ENCODE data around the gene GMIP. TPM values are rescaled to one million over a fixed set of nuclear protein-coding genes. Genes with fewer than 3 reads are reported as not detected.

The GMIP gene
- total and polyA plus RNA-seq, 2 of the 4 experiments (the other 2 are of a cell fraction): 4.1 to 11.0 TPM

GRCh38 chr19:19672816-19673215 lies 29.4 kb upstream of the GMIP start:
- Histone ChIP-seq H3K79me1 (ENCODE audit: low read depth in 1 of 2, low read length in 2 of 2) (peaks cover 14 to 20% of the 10 kb centered on the region in 2 experiments; a peak in 3 of 4 replicates), H3K9ac (ENCODE audit: low read depth, low read length) (no peak overlapping the region), H3K4ac (ENCODE audit: low read depth, low read length) (no peak overlapping the region), H2AK5ac (ENCODE audit: low read depth, low read length) (no peak overlapping the region), H4K91ac (ENCODE audit: insufficient read depth, low read depth, low read length) (no peak overlapping the region), H3K9me1 (ENCODE audit: insufficient read depth, low read length) (peaks cover 4% of the 10 kb centered on the region; the same call in 1 of the 2 replicates), H3K27ac (ENCODE audit: insufficient read depth, low read length) (no peak overlapping the region), H2BK20ac (ENCODE audit: low read depth, low read length) (no peak overlapping the region), H3K56ac (ENCODE audit: extremely low read depth, insufficient read depth, low read length) (no peak overlapping the region), H4K20me1 (ENCODE audit: insufficient read depth, low read length) (no peaks in the 10 kb centered on the region), H2AFZ (replicated peaks; ENCODE audit: low read length, poor library complexity) (no peak overlapping the region), H2BK120ac (ENCODE audit: low read depth, low read length) (no peak overlapping the region), H3K14ac (replicated peaks; ENCODE audit: low read depth, low read length) (no peak overlapping the region), H3K4me1 (ENCODE audit: control insufficient read depth, insufficient read depth, low read length) (peaks cover 4% of the 10 kb centered on the region; the same call in 1 of the 2 replicates), H2BK5ac (ENCODE audit: low read depth, low read length, poor library complexity, severe bottlenecking) (no peak overlapping the region), H4K5ac (ENCODE audit: low read depth, low read length) (no peak overlapping the region), H3K9me3 (ENCODE audit: control insufficient read depth, insufficient read depth, low read length) (peaks cover 7% of the 10 kb centered on the region), H2AK9ac (replicated peaks; ENCODE audit: low read depth, low read length, poor library complexity) (no peak overlapping the region), H3K27me3 (ENCODE audit: control insufficient read depth, insufficient read depth, low read length) (no peaks in the 10 kb centered on the region), H3K18ac (ENCODE audit: low read depth, low read length) (no peak overlapping the region), H3K36me3 (ENCODE audit: control insufficient read depth, insufficient read depth, low read length) (peaks cover 11% of the 10 kb centered on the region), H4K8ac (ENCODE audit: low read depth in 2 of 2, low read length in 2 of 2) (no peak overlapping the region), H3K4me2 (ENCODE audit: low read depth, low read length) (no peak overlapping the region), H2BK15ac (ENCODE audit: low read depth, low read length) (no peak overlapping the region), H3K4me3 (ENCODE audit: insufficient read depth, low read depth, low read length) (no peak overlapping the region), H3K23ac (ENCODE audit: low read depth, low read length) (no peak overlapping the region)
- no CpG with 5 or more reads among the region's 3 CpGs for WGBS, 2 experiments (ENCODE audit: extremely low coverage in 2 of 2, insufficient read length in 1 of 2)
- in situ Hi-C loops (cut with MboI; ENCODE audit: low sequenced_read_pairs) (no loop called here), intact Hi-C loops (cut with micrococcal nuclease) (no loop called here), dilution Hi-C loops (cut with HindIII; ENCODE audit: low sequenced_read_pairs, unreplicated experiment) (no loop called here)
- no peak for DNase-seq
- CTCF ChIA-PET: no interaction called here
- BruUV-seq (replicated peaks): no TSS peak
- POLR2A ChIA-PET (ENCODE audit: unreplicated experiment): no interaction called here
- TF ChIP-seq BHLHE40 (IDR thresholded peaks at IDR 0.05; ENCODE audit: low read depth, low read length) (no peak), RAD21 (IDR thresholded peaks at IDR 0.05; ENCODE audit: low read length) (no peak), POLR2A (IDR thresholded peaks at IDR 0.05; ENCODE audit: low read depth, low read length) (no peak), NFE2L2 (IDR thresholded peaks at IDR 0.05; ENCODE audit: low read depth, low read length) (no peak), ELK1 (IDR thresholded peaks at IDR 0.05; ENCODE audit: borderline replicate concordance, low read depth, low read length) (no peak), CTCF (conservative IDR thresholded peaks at IDR 0.05; ENCODE audit: low read depth, low read length) (no peak), CEBPB (IDR thresholded peaks at IDR 0.05; ENCODE audit: low read depth, low read length) (no peak), MAZ (IDR thresholded peaks at IDR 0.05; ENCODE audit: borderline replicate concordance, low read depth, low read length) (no peak)
- no peak for ATAC-seq (ENCODE audit: low read depth)
